HEK293 (cell line): Measurements from ENCODE around the gene BAD.

Source experiments
- IKZF3 ChIP-seq: fragments of 450-650 bp; IDR thresholded peaks from 2 replicates; pipeline ENCODE4 v1.5.0; 2018; ENCODE audit warnings: missing biosample characterization, mild to moderate bottlenecking, missing genetic modification characterization, moderate library complexity
- KLF7 ChIP-seq: fragments of 450-650 bp; formaldehyde crosslinking; IDR thresholded peaks from 2 replicates; pipeline ENCODE4 v1.5.1; 2016; ENCODE audit warnings: missing biosample characterization, missing genetic modification characterization, borderline replicate concordance
- KLF9 ChIP-seq: fragments of 450-650 bp; formaldehyde crosslinking; IDR thresholded peaks from 2 replicates; pipeline ENCODE4 v1.5.1; 2016; ENCODE audit warnings: missing biosample characterization, missing genetic modification characterization, low read depth
- WT1 ChIP-seq: fragments of 450-650 bp; formaldehyde crosslinking; IDR thresholded peaks from 2 replicates; pipeline ENCODE4 v1.5.1; 2016; ENCODE audit warnings: missing biosample characterization, missing genetic modification characterization
- ZBTB49 ChIP-seq: fragments of 450-650 bp; formaldehyde crosslinking; IDR thresholded peaks from 2 replicates; pipeline ENCODE4 v1.5.1; 2016; ENCODE audit warnings: missing biosample characterization, missing genetic modification characterization, low read depth
- ZFP3 ChIP-seq: fragments of 450-650 bp; formaldehyde crosslinking; IDR thresholded peaks from 2 replicates; pipeline ENCODE4 v1.5.1; 2016; ENCODE audit warnings: low read depth, missing biosample characterization, missing genetic modification characterization
- ZFP37 ChIP-seq: fragments of 450-650 bp; formaldehyde crosslinking; IDR thresholded peaks from 2 replicates; pipeline ENCODE4 v1.5.1; 2016; ENCODE audit warnings: missing biosample characterization, missing genetic modification characterization
- ZFP41 ChIP-seq: fragments of 450-650 bp; formaldehyde crosslinking; IDR thresholded peaks from 2 replicates; pipeline ENCODE4 v1.5.1; 2016; ENCODE audit warnings: missing biosample characterization, missing genetic modification characterization, borderline replicate concordance
- ZNF184 ChIP-seq: fragments of 450-650 bp; IDR thresholded peaks from 2 replicates; pipeline ENCODE4 v1.5.1; 2018; ENCODE audit warnings: missing biosample characterization, mild to moderate bottlenecking, missing genetic modification characterization
- ZNF221 ChIP-seq: fragments of 450-650 bp; formaldehyde crosslinking; IDR thresholded peaks from 2 replicates; pipeline ENCODE4 v1.5.1; 2017; ENCODE audit warnings: missing biosample characterization, missing genetic modification characterization, borderline replicate concordance
- ZNF335 ChIP-seq: fragments of 450-650 bp; formaldehyde crosslinking; conservative IDR thresholded peaks from 2 replicates; pipeline ENCODE4 v1.5.1; 2016; ENCODE audit warnings: missing biosample characterization, missing genetic modification characterization
- ZNF404 ChIP-seq: fragments of 450-650 bp; formaldehyde crosslinking; IDR thresholded peaks from 2 replicates; pipeline ENCODE4 v1.5.1; 2017; ENCODE audit warnings: missing biosample characterization, missing genetic modification characterization
- ZNF433 ChIP-seq: fragments of 450-650 bp; formaldehyde crosslinking; IDR thresholded peaks from 2 replicates; pipeline ENCODE4 v1.5.1; 2016; ENCODE audit warnings: missing biosample characterization, missing genetic modification characterization, low read depth
- ZNF449 ChIP-seq: fragments of 450-650 bp; formaldehyde crosslinking; IDR thresholded peaks from 2 replicates; pipeline ENCODE4 v1.5.1; 2017; ENCODE audit warnings: missing biosample characterization, mild to moderate bottlenecking, missing genetic modification characterization, moderate library complexity
- ZNF473 ChIP-seq: fragments of 450-650 bp; formaldehyde crosslinking; IDR thresholded peaks from 2 replicates; pipeline ENCODE4 v1.5.1; 2017; ENCODE audit warnings: missing biosample characterization, missing genetic modification characterization
- ZNF558 ChIP-seq: fragments of 450-650 bp; formaldehyde crosslinking; IDR thresholded peaks from 2 replicates; pipeline ENCODE4 v1.5.1; 2016; ENCODE audit warnings: missing biosample characterization, missing genetic modification characterization
- ZNF629 ChIP-seq: fragments of 450-650 bp; formaldehyde crosslinking; IDR thresholded peaks from 2 replicates; pipeline ENCODE4 v1.5.1; 2017; ENCODE audit warnings: missing biosample characterization, missing genetic modification characterization
- ZNF664 ChIP-seq: fragments of 450-650 bp; formaldehyde crosslinking; IDR thresholded peaks from 2 replicates; pipeline ENCODE4 v1.5.1; 2016; ENCODE audit warnings: missing biosample characterization, missing genetic modification characterization
- ZNF704 ChIP-seq: fragments of 450-650 bp; formaldehyde crosslinking; IDR thresholded peaks from 2 replicates; pipeline ENCODE4 v1.5.1; 2016; ENCODE audit warnings: missing biosample characterization, missing genetic modification characterization
- ZNF785 ChIP-seq: fragments of 450-650 bp; formaldehyde crosslinking; IDR thresholded peaks from 2 replicates; pipeline ENCODE4 v1.5.1; 2016; ENCODE audit warnings: missing biosample characterization, missing genetic modification characterization
- ZNF792 ChIP-seq: fragments of 450-650 bp; formaldehyde crosslinking; IDR thresholded peaks from 2 replicates; pipeline ENCODE4 v1.5.1; 2016; ENCODE audit warnings: missing biosample characterization, missing genetic modification characterization
- ZNF830 ChIP-seq: fragments of 450-650 bp; IDR thresholded peaks from 2 replicates; pipeline ENCODE4 v1.5.0; 2018; ENCODE audit warnings: missing biosample characterization, missing genetic modification characterization, low read depth, mild to moderate bottlenecking, moderate library complexity
- ZNF843 ChIP-seq: fragments of 450-650 bp; formaldehyde crosslinking; IDR thresholded peaks from 2 replicates; pipeline ENCODE4 v1.5.1; 2016; ENCODE audit warnings: missing biosample characterization, missing genetic modification characterization
- TF ChIP-seq, protein P1 (sequence below): fragments of 450-650 bp; formaldehyde crosslinking; IDR thresholded peaks from 2 replicates; pipeline ENCODE4 v1.5.1; 2016; ENCODE audit warnings: missing biosample characterization, missing genetic modification characterization, low read depth
- TF ChIP-seq, protein P2 (sequence below): fragments of 450-650 bp; formaldehyde crosslinking; IDR thresholded peaks from 2 replicates; pipeline ENCODE4 v1.5.1; 2016; ENCODE audit warnings: missing biosample characterization, missing genetic modification characterization
- TF ChIP-seq, protein P3 (sequence below): fragments of 450-650 bp; formaldehyde crosslinking; IDR thresholded peaks from 2 replicates; pipeline ENCODE4 v1.5.1; 2017; ENCODE audit warnings: missing biosample characterization, missing genetic modification characterization

Gene BAD

GRCh38 chr11:64317961-64318765 is 33.7 kb upstream of the BAD start, which contains the start of gene PRDX5 (continued):
- TF ChIP-seq ZNF404 (no peak), ZNF664 (tag by site-specific recombination) (no peak), ZNF184 (tag by site-specific recombination) (no peak), ZFP3 (tag by site-specific recombination) (no peak), ZNF792 (0 out of 2 replicates have a peak, but pooled peaks have one; percentile 19), ZNF629 (peak; percentile 56), ZBTB49 (no peak), ZFP37 (tag by site-specific recombination) (peak; percentile 37; the same call in 1 of the 2 replicates), ZNF558 (tag by site-specific recombination) (no peak), IKZF3 (tag by site-specific recombination) (no peak), WT1 (tag by site-specific recombination) (no peak), ZNF433 (no peak), ZNF830 (tag by site-specific recombination) (no peak), ZFP41 (no peak), ZNF473 (tag by site-specific recombination) (no peak), ZNF335 (tag by site-specific recombination) (peak; percentile 92), KLF7 (tag by site-specific recombination) (no peak), ZNF221 (no peak), ZNF704 (tag by site-specific recombination) (no peak), ZNF785 (no peak), ZNF843 (0 out of 2 replicates have a peak, but pooled peaks have one; percentile 25), ZNF449 (tag by site-specific recombination) (no peak), KLF9 (tag by site-specific recombination) (0 out of 2 replicates have a peak, but pooled peaks have one; percentile 48)
- TF ChIP-seq, protein P1, sequence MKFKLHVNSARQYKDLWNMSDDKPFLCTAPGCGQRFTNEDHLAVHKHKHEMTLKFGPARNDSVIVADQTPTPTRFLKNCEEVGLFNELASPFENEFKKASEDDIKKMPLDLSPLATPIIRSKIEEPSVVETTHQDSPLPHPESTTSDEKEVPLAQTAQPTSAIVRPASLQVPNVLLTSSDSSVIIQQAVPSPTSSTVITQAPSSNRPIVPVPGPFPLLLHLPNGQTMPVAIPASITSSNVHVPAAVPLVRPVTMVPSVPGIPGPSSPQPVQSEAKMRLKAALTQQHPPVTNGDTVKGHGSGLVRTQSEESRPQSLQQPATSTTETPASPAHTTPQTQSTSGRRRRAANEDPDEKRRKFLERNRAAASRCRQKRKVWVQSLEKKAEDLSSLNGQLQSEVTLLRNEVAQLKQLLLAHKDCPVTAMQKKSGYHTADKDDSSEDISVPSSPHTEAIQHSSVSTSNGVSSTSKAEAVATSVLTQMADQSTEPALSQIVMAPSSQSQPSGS (tag by site-specific recombination), result peak; percentile 73
- TF ChIP-seq, protein P2, sequence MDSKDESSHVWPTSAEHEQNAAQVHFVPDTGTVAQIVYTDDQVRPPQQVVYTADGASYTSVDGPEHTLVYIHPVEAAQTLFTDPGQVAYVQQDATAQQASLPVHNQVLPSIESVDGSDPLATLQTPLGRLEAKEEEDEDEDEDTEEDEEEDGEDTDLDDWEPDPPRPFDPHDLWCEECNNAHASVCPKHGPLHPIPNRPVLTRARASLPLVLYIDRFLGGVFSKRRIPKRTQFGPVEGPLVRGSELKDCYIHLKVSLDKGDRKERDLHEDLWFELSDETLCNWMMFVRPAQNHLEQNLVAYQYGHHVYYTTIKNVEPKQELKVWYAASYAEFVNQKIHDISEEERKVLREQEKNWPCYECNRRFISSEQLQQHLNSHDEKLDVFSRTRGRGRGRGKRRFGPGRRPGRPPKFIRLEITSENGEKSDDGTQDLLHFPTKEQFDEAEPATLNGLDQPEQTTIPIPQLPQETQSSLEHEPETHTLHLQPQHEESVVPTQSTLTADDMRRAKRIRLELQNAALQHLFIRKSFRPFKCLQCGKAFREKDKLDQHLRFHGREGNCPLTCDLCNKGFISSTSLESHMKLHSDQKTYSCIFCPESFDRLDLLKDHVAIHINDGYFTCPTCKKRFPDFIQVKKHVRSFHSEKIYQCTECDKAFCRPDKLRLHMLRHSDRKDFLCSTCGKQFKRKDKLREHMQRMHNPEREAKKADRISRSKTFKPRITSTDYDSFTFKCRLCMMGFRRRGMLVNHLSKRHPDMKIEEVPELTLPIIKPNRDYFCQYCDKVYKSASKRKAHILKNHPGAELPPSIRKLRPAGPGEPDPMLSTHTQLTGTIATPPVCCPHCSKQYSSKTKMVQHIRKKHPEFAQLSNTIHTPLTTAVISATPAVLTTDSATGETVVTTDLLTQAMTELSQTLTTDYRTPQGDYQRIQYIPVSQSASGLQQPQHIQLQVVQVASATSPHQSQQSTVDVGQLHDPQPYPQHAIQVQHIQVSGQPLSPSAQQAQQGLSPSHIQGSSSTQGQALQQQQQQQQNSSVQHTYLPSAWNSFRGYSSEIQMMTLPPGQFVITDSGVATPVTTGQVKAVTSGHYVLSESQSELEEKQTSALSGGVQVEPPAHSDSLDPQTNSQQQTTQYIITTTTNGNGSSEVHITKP (tag by site-specific recombination), result peak; percentile 80
- TF ChIP-seq, protein P3, sequence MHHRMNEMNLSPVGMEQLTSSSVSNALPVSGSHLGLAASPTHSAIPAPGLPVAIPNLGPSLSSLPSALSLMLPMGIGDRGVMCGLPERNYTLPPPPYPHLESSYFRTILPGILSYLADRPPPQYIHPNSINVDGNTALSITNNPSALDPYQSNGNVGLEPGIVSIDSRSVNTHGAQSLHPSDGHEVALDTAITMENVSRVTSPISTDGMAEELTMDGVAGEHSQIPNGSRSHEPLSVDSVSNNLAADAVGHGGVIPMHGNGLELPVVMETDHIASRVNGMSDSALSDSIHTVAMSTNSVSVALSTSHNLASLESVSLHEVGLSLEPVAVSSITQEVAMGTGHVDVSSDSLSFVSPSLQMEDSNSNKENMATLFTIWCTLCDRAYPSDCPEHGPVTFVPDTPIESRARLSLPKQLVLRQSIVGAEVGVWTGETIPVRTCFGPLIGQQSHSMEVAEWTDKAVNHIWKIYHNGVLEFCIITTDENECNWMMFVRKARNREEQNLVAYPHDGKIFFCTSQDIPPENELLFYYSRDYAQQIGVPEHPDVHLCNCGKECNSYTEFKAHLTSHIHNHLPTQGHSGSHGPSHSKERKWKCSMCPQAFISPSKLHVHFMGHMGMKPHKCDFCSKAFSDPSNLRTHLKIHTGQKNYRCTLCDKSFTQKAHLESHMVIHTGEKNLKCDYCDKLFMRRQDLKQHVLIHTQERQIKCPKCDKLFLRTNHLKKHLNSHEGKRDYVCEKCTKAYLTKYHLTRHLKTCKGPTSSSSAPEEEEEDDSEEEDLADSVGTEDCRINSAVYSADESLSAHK (tag by site-specific recombination), result no peak; the same call in 1 of the 2 replicates
